ENCODE data around the gene SETBP1.

SETBP1 gene

DNA sequence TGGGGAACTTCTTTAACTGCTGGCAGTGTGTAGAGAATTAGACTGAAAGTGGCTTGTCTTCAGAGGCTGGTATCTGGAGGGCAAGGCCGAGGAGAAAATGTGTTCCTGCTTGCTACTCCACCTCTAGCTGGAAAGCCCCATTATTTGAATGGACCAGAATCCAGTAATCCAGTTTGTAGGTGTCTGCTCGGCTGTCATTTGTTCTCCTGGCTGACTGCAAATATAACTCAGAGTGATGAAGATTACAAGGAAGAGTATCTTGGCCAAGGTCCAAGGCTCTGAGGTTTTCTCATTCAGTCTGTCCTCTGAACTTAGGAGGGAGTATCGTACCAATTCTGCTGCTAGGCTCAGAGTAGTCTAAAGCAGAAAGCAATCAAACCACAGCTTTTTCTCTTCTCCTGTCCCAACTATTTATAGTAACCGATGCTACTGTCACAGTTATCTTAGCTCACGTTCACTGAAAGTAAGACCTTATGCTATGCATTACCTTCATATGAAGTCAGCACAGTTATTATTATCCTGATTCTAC lies 228.6 kb downstream of the SETBP1 start:
- WGBS, 2 experiments: 93 to 97% methylated on average over 5 of the region's 5 CpGs
- H3K4me3 ChIP-seq (ENCODE audit: insufficient read depth, low read depth, low read length): no peak overlapping the region
- no peaks in the 10 kb centered on the region for H3K27me3 ChIP-seq (ENCODE audit: control insufficient read depth, insufficient read depth, low read length, poor library complexity, severe bottlenecking)
- H3K9me3 ChIP-seq (ENCODE audit: control insufficient read depth, low read length): no peaks in the 10 kb centered on the region
- H3K36me3 ChIP-seq (ENCODE audit: control insufficient read depth, insufficient read depth, low read length): no peaks in the 10 kb centered on the region
- H3K27ac ChIP-seq (ENCODE audit: insufficient read depth, low read depth, low read length, poor library complexity, severe bottlenecking): no peak overlapping the region
- no peaks in the 10 kb centered on the region for H3K4me1 ChIP-seq (ENCODE audit: control insufficient read depth, insufficient read depth, low read length)

DNA sequence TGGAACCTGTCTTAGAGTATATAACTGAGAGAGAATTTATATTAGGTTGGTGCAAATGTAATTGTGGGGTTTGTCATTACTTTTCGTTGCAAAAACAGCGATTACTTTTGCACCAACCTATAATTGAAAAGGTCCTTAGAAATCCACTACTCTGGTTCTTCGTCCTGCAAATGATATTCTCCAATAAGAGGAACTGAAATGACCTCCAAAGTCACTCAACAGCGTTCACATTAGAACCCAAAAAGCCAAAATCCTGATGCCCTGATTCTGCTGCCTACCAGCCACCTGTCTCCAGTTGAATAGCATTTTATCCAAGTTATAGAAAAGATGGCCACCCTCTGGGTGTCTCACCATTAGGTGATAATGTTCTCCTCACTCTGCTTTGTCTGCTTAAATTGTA lies 230.6 kb downstream of the SETBP1 start:
- no peaks in the 10 kb centered on the region for H3K9me3 ChIP-seq (ENCODE audit: control insufficient read depth, low read length)
- H3K36me3 ChIP-seq (ENCODE audit: control insufficient read depth, insufficient read depth, low read length): no peaks in the 10 kb centered on the region
- H3K4me3 ChIP-seq (ENCODE audit: insufficient read depth, low read depth, low read length): no peak overlapping the region
- no peaks in the 10 kb centered on the region for H3K27me3 ChIP-seq (ENCODE audit: control insufficient read depth, insufficient read depth, low read length, poor library complexity, severe bottlenecking)
- H3K27ac ChIP-seq (ENCODE audit: insufficient read depth, low read depth, low read length, poor library complexity, severe bottlenecking): no peak overlapping the region
- 93 to 96% methylated on average over 4 of the region's 4 CpGs for WGBS, 2 experiments
- no peaks in the 10 kb centered on the region for H3K4me1 ChIP-seq (ENCODE audit: control insufficient read depth, insufficient read depth, low read length)

- no peak overlapping the region for H3K27ac ChIP-seq (ENCODE audit: insufficient read depth, low read depth, low read length, poor library complexity, severe bottlenecking)
- no peak overlapping the region for H3K4me3 ChIP-seq (ENCODE audit: insufficient read depth, low read depth, low read length)
- H3K27me3 ChIP-seq (ENCODE audit: control insufficient read depth, insufficient read depth, low read length, poor library complexity, severe bottlenecking): no peaks in the 10 kb centered on the region
- no peaks in the 10 kb centered on the region for H3K4me1 ChIP-seq (ENCODE audit: control insufficient read depth, insufficient read depth, low read length)
- H3K9me3 ChIP-seq (ENCODE audit: control insufficient read depth, low read length): no peaks in the 10 kb centered on the region
- 94 to 100% methylated on average over 1 to 2 of the region's 3 CpGs for WGBS, 2 experiments
- H3K36me3 ChIP-seq (ENCODE audit: control insufficient read depth, insufficient read depth, low read length): no peaks in the 10 kb centered on the region
Observed at GRCh38 chr18:44911773-44912172, 231.1 kb downstream of the SETBP1 start.

- H3K4me3 ChIP-seq (ENCODE audit: insufficient read depth, low read depth, low read length): no peak overlapping the region
- 93 to 98% methylated on average over 6 of the region's 6 CpGs for WGBS, 2 experiments
- no peak overlapping the region for H3K27ac ChIP-seq (ENCODE audit: insufficient read depth, low read depth, low read length, poor library complexity, severe bottlenecking)
Observed at GRCh38 chr18:44912740-44913478, 232.2 kb downstream of the SETBP1 start.

DNA sequence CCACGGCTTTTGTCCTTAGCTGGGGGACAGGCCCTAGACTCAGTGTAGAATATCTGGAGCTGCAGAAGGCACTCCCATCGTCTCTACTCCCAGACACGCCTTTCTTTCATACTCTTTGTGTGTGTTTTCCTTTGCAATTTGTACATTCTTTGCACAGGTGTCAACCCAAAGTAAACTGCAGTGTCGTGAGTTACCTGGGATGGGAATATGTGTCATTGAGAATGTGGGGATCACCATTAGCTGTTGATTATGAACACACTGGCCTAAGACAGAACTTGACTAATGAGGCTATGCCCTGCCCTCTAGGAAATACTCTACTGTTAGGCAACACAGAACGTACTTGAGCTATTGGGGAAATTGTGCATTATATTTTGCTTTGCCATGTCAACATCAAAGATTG lies 233.3 kb downstream of the SETBP1 start:
- H3K27ac ChIP-seq (ENCODE audit: insufficient read depth, low read depth, low read length, poor library complexity, severe bottlenecking): no peak overlapping the region
- H3K4me3 ChIP-seq (ENCODE audit: insufficient read depth, low read depth, low read length): no peak overlapping the region
- no peaks in the 10 kb centered on the region for H3K9me3 ChIP-seq (ENCODE audit: control insufficient read depth, low read length)
- H3K4me1 ChIP-seq (ENCODE audit: control insufficient read depth, insufficient read depth, low read length): no peaks in the 10 kb centered on the region
- H3K27me3 ChIP-seq (ENCODE audit: control insufficient read depth, insufficient read depth, low read length, poor library complexity, severe bottlenecking): no peaks in the 10 kb centered on the region
- H3K36me3 ChIP-seq (ENCODE audit: control insufficient read depth, insufficient read depth, low read length): no peaks in the 10 kb centered on the region
- WGBS, 2 experiments: 95% methylated on average over 5 of the region's 5 CpGs

More at GRCh38 chr18:44912740-44913478, 232.2 kb downstream of the SETBP1 start:
- Histone ChIP-seq H3K4me1 (ENCODE audit: control insufficient read depth, insufficient read depth, low read length) (no peaks in the 10 kb centered on the region), H3K27me3 (ENCODE audit: control insufficient read depth, insufficient read depth, low read length, poor library complexity, severe bottlenecking) (no peaks in the 10 kb centered on the region), H3K36me3 (ENCODE audit: control insufficient read depth, insufficient read depth, low read length) (no peaks in the 10 kb centered on the region), H3K9me3 (ENCODE audit: control insufficient read depth, low read length) (no peaks in the 10 kb centered on the region)

- Histone ChIP-seq H3K4me1 (ENCODE audit: control insufficient read depth, insufficient read depth, low read length) (no peaks in the 10 kb centered on the region), H3K27me3 (ENCODE audit: control insufficient read depth, insufficient read depth, low read length, poor library complexity, severe bottlenecking) (no peaks in the 10 kb centered on the region), H3K4me3 (ENCODE audit: insufficient read depth, low read depth, low read length) (no peak overlapping the region), H3K27ac (ENCODE audit: insufficient read depth, low read depth, low read length, poor library complexity, severe bottlenecking) (no peak overlapping the region), H3K9me3 (ENCODE audit: control insufficient read depth, low read length) (no peaks in the 10 kb centered on the region), H3K36me3 (ENCODE audit: control insufficient read depth, insufficient read depth, low read length) (no peaks in the 10 kb centered on the region)
- WGBS, 2 experiments: 95 to 98% methylated on average over 2 of the region's 2 CpGs
Observed at GRCh38 chr18:44915213-44915612, 234.5 kb downstream of the SETBP1 start.

- H3K27ac ChIP-seq (ENCODE audit: insufficient read depth, low read depth, low read length, poor library complexity, severe bottlenecking): no peak overlapping the region
- no peak overlapping the region for H3K4me3 ChIP-seq (ENCODE audit: insufficient read depth, low read depth, low read length)
- WGBS, 2 experiments: 98 to 99% methylated on average over 2 of the region's 2 CpGs
- H3K9me3 ChIP-seq (ENCODE audit: control insufficient read depth, low read length): no peaks in the 10 kb centered on the region
- no peaks in the 10 kb centered on the region for H3K36me3 ChIP-seq (ENCODE audit: control insufficient read depth, insufficient read depth, low read length)
- no peaks in the 10 kb centered on the region for H3K27me3 ChIP-seq (ENCODE audit: control insufficient read depth, insufficient read depth, low read length, poor library complexity, severe bottlenecking)
- no peaks in the 10 kb centered on the region for H3K4me1 ChIP-seq (ENCODE audit: control insufficient read depth, insufficient read depth, low read length)
Observed at GRCh38 chr18:44915661-44916060, 235.0 kb downstream of the SETBP1 start.

- H3K27me3 ChIP-seq (ENCODE audit: control insufficient read depth, insufficient read depth, low read length, poor library complexity, severe bottlenecking): no peaks in the 10 kb centered on the region
- no peaks in the 10 kb centered on the region for H3K4me1 ChIP-seq (ENCODE audit: control insufficient read depth, insufficient read depth, low read length)
- 91 to 97% methylated on average over 4 of the region's 4 CpGs for WGBS, 2 experiments
- H3K4me3 ChIP-seq (ENCODE audit: insufficient read depth, low read depth, low read length): no peak overlapping the region
- no peaks in the 10 kb centered on the region for H3K36me3 ChIP-seq (ENCODE audit: control insufficient read depth, insufficient read depth, low read length)
- no peaks in the 10 kb centered on the region for H3K9me3 ChIP-seq (ENCODE audit: control insufficient read depth, low read length)
- H3K27ac ChIP-seq (ENCODE audit: insufficient read depth, low read depth, low read length, poor library complexity, severe bottlenecking): no peak overlapping the region
Observed at GRCh38 chr18:44916429-44917207, 235.9 kb downstream of the SETBP1 start.

DNA sequence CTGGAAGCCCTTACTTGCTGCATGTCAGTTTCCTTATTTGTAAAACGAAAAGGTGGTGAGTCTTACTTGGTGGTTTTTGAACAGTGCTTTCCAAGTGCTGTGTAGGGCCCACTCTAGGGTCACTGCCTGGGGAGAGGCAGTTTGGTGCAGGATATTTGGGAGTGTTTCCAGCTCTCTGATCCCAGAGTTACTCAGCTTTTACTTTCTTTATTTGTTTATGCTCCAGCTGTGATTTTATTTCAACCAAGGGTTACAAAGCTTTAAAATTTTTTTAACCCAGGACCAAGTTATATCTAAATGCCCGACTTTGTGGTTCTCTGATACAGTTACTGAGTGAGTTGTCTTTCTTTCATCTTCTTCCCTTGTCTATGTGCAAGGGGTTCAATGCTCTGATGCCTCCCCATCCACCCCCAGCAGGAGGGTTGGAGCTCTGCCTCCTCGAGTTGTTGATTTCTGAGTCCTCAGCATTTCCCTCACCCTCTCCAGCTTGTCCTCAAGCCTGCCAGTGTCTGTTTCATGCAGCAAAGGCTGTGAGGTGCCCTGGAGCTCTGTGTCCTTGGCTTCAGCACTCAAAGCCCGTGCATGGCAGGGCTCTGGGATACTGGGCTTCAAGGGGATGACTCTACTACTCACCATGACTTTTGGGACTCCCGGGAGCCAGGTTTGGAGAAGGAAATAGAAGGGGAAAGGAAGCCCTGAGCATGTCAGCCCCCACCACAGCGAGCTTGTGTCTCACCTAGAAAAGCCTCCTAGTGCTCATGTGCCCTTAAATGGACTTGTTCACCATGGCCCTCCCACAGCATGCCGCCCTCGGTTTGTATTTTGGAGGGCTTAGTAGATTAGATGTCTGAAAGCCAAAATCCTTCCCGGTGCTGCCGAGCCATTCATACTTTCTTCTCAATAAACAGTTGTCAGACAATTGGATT lies 236.8 kb downstream of the SETBP1 start:
- H3K36me3 ChIP-seq (ENCODE audit: control insufficient read depth, insufficient read depth, low read length): no peaks in the 10 kb centered on the region
- no peaks in the 10 kb centered on the region for H3K4me1 ChIP-seq (ENCODE audit: control insufficient read depth, insufficient read depth, low read length)
- H3K9me3 ChIP-seq (ENCODE audit: control insufficient read depth, low read length): no peaks in the 10 kb centered on the region
- H3K27ac ChIP-seq (ENCODE audit: insufficient read depth, low read depth, low read length, poor library complexity, severe bottlenecking): no peak overlapping the region
- WGBS, 2 experiments: 85 to 86% methylated on average over 10 of the region's 10 CpGs
- H3K27me3 ChIP-seq (ENCODE audit: control insufficient read depth, insufficient read depth, low read length, poor library complexity, severe bottlenecking): no peaks in the 10 kb centered on the region
- no peak overlapping the region for H3K4me3 ChIP-seq (ENCODE audit: insufficient read depth, low read depth, low read length)

All from ectodermal cell (in vitro differentiated cells).